ENCODE data around the gene INCA1.

DNA sequence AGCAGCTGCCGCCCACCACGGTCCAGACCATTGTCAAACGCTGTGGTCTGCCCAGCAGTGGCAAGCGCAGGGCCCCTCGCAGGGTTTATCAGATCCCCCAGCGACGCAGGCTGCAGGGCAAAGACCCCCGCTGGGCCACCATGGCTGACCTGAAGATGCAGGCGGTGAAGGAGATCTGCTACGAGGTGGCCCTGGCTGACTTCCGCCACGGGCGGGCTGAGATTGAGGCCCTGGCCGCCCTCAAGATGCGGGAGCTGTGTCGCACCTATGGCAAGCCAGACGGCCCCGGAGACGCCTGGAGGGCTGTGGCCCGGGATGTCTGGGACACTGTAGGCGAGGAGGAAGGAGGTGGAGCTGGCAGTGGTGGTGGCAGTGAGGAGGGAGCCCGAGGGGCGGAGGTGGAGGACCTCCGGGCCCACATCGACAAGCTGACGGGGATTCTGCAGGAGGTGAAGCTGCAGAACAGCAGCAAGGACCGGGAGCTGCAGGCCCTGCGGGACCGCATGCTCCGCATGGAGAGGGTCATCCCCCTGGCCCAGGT, 24.9 kb upstream of the INCA1 start:
- TF ChIP-seq, protein P1, sequence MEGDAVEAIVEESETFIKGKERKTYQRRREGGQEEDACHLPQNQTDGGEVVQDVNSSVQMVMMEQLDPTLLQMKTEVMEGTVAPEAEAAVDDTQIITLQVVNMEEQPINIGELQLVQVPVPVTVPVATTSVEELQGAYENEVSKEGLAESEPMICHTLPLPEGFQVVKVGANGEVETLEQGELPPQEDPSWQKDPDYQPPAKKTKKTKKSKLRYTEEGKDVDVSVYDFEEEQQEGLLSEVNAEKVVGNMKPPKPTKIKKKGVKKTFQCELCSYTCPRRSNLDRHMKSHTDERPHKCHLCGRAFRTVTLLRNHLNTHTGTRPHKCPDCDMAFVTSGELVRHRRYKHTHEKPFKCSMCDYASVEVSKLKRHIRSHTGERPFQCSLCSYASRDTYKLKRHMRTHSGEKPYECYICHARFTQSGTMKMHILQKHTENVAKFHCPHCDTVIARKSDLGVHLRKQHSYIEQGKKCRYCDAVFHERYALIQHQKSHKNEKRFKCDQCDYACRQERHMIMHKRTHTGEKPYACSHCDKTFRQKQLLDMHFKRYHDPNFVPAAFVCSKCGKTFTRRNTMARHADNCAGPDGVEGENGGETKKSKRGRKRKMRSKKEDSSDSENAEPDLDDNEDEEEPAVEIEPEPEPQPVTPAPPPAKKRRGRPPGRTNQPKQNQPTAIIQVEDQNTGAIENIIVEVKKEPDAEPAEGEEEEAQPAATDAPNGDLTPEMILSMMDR (IDR thresholded peaks at IDR 0.05) = no peak
- no peak for TF ChIP-seq ZFX (IDR thresholded peaks at IDR 0.05; ENCODE audit: borderline replicate concordance)

All from 22Rv1 (cell line).